ENCODE data around the gene SHC3.

GRCh38 chr9:88987661-88988060 lies 191.0 kb downstream of the SHC3 start:
- TF ChIP-seq EZH2 (IDR thresholded peaks at IDR 0.05; ENCODE audit: insufficient read depth, poor library complexity, severe bottlenecking) (no peak), EZH2phosphoT487 (IDR thresholded peaks at IDR 0.05; ENCODE audit: insufficient read depth, low read depth) (no peak)
